ENCODE data around the gene SPATA13. TPM values are rescaled to one million over a fixed set of nuclear protein-coding genes. Genes with fewer than 3 reads are reported as not detected.
A peak's percentile ranks its signal among the peaks of the same experiment; 100 is the strongest.
"Not testable (repeated sequence)": the region's sequence is repeated elsewhere in the genome, so short reads cannot be mapped to it uniquely, and the experiment has no call there.

SPATA13 gene
- total and polyA plus RNA-seq, 7 experiments from 2014 or later, result 62.2 to 104 (median 96.2) TPM

- H3K4me3 Mint-ChIP-seq, result no peak overlapping the region
- peaks cover 0 to 23% (median 12%) of the 10 kb centered on the region in 5 donors for H3K36me3 Mint-ChIP-seq
- intact Hi-C loops (cut with micrococcal nuclease), result loop anchor here (5.0 to 10.0 kb wide), 2 partner anchors 36 to 246 kb away; no protein-coding TSS in a partner anchor
- H3K27ac ChIP-seq (ENCODE audit: low read depth, low read length), result no peak overlapping the region
- no peaks in the 10 kb centered on the region for H3K4me1 ChIP-seq (ENCODE audit: control insufficient read depth in 2 of 2, insufficient read depth in 2 of 2, low read length in 2 of 2)
- CTCF ChIA-PET, result interaction anchor here (0.6 kb wide), 1 partner anchor 75 kb away, joined by 3 read pairs; no protein-coding TSS in a partner anchor
- peak overlapping the region in 1 of 9 donors; percentile 18 for H3K27ac Mint-ChIP-seq
- H3K36me3 ChIP-seq (ENCODE audit: control insufficient read depth in 2 of 3, insufficient read depth in 3 of 3, low read length in 3 of 3), result peaks cover 4 to 29% (median 5%) of the 10 kb centered on the region in 3 experiments
- POLR2A ChIA-PET, result no interaction called here
- H3K27me3 Mint-ChIP-seq, result peaks cover 0 to 4% (median 0%) of the 10 kb centered on the region in 5 donors
- H3K9me3 Mint-ChIP-seq, result peaks cover 0 to 1% (median 0%) of the 10 kb centered on the region in 11 donors
- ATAC-seq, result peak; percentile 28
- no peaks in the 10 kb centered on the region for H3K9me3 ChIP-seq (ENCODE audit: control insufficient read depth in 2 of 3, low read length in 3 of 3)
- H3K4me1 Mint-ChIP-seq, result peaks cover 0 to 5% (median 0%) of the 10 kb centered on the region in 7 donors
- no peak for DNase-seq
- H3K4me3 ChIP-seq (ENCODE audit: low read length), result no peak overlapping the region
- H3K27me3 ChIP-seq (ENCODE audit: control insufficient read depth in 2 of 2, insufficient read depth in 2 of 2, low read length in 2 of 2), result no peaks in the 10 kb centered on the region
Measured at GRCh38 chr13:24308488-24309020, 148.0 kb downstream of the SPATA13 start.

DNA sequence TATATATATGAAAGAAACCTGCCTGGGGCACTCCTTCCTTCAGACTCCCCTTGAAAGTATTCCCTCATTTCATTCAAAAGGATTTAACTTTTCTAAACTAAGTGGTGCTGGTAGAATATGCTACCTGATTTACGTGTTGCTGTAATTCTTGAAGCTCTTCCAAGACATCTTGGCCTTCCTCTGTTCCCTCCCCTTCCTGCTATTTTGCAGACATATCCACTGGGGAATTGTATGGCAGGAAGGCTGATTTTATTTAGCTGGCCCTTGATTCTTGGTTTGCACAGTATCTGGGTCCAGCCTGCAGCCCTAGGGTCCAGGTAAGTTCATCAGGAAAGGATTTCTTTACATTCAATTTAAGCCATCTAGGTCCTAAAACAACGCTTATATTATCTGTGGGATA is 148.8 kb downstream of the SPATA13 start, which contains the start of gene C1QTNF9:
TSS of gene C1QTNF9 (plus strand) at position 281 of the 400 bp plus-strand sequence. CDS start 6,424 bp downstream, outside the sequence.
- peaks cover 0 to 21% (median 5%) of the 10 kb centered on the region in 3 experiments for H3K36me3 ChIP-seq (ENCODE audit: control insufficient read depth in 2 of 3, insufficient read depth in 3 of 3, low read length in 3 of 3)
- H3K27me3 Mint-ChIP-seq; DNase-seq; POLR2A ChIA-PET; H3K4me3 Mint-ChIP-seq; H3K4me1 ChIP-seq (ENCODE audit: control insufficient read depth in 2 of 2, insufficient read depth in 2 of 2, low read length in 2 of 2); H3K27ac ChIP-seq (ENCODE audit: low read depth, low read length); H3K9me3 ChIP-seq (ENCODE audit: control insufficient read depth in 2 of 3, low read length in 3 of 3); H3K27me3 ChIP-seq (ENCODE audit: control insufficient read depth in 2 of 2, insufficient read depth in 2 of 2, low read length in 2 of 2); H3K4me3 ChIP-seq (ENCODE audit: low read length); H3K4me1 Mint-ChIP-seq; H3K9me3 Mint-ChIP-seq; CTCF ChIA-PET; ATAC-seq: not testable (repeated sequence)
- intact Hi-C loops (cut with micrococcal nuclease), result loop anchor here (5.0 to 10.0 kb wide), 2 partner anchors 37 to 246 kb away; no protein-coding TSS in a partner anchor
- H3K36me3 Mint-ChIP-seq, result peaks cover 0 to 20% (median 12%) of the 10 kb centered on the region in 5 donors
- H3K27ac Mint-ChIP-seq, result peak within 1 kb of the TSS in 2 of 9 donors; percentile 18 to 34

DNA sequence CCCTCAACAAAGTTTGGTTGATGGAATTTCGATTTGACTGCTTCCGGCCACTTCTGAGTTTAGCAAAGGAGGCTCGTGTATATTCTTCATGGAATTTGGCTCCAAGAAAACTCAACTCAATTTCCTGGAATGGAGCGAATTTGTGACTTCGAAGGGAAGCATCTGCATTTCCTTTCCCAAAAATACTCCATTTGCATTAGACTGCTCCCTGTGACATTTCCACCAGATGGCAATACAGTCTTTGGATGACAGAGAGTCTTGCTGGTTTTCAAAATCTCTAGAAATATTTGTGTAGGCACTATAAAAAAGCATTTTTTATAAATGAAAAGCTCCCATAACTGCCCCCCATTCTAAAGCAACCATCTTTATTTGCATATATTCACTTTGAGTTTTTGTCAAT is 152.9 kb downstream of the SPATA13 start:
- Mint-ChIP-seq H3K36me3 (no peaks in the 10 kb centered on the region), H3K9me3 (no peaks in the 10 kb centered on the region), H3K27me3 (peaks cover 0 to 11% (median 0%) of the 10 kb centered on the region in 5 donors), H3K4me3 (no peak overlapping the region), H3K27ac (no peak overlapping the region), H3K4me1 (peaks cover 0 to 4% (median 0%) of the 10 kb centered on the region in 7 donors)
- intact Hi-C loops (cut with micrococcal nuclease), result no loop called here
- ChIA-PET POLR2A (no interaction called here), CTCF (interaction anchor here (0.7 kb wide), 1 partner anchor 313 kb away, joined by 3 read pairs; no protein-coding TSS in a partner anchor)
- Histone ChIP-seq H3K4me3 (ENCODE audit: low read length) (no peak overlapping the region), H3K4me1 (ENCODE audit: control insufficient read depth in 2 of 2, insufficient read depth in 2 of 2, low read length in 2 of 2) (no peaks in the 10 kb centered on the region), H3K36me3 (ENCODE audit: control insufficient read depth in 2 of 3, insufficient read depth in 3 of 3, low read length in 3 of 3) (no peaks in the 10 kb centered on the region), H3K27me3 (ENCODE audit: control insufficient read depth in 2 of 2, insufficient read depth in 2 of 2, low read length in 2 of 2) (no peaks in the 10 kb centered on the region), H3K27ac (ENCODE audit: low read depth, low read length) (no peak overlapping the region), H3K9me3 (ENCODE audit: control insufficient read depth in 2 of 3, low read length in 3 of 3) (no peaks in the 10 kb centered on the region)
- DNase-seq (no peak), ATAC-seq (no peak)

DNA sequence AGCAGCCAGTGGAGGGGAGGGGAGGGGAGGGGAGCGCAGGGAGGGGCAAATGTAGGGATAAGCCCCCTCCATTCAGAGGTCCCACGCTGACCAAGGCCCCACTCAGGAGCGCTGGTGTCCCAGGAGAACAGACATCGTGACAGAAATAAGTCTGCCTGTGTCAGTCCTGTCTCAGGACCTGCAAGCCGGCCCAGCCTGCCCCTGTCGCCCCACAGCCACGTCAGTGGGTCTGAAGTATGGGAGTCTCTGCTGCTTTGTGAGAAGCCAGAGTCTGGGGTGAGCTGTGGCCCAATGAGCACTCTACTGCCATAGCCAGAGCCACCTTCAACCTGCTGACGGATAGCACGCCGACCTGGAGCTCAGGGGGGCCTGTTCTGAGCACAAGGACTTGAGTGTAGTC is 157.3 kb downstream of the SPATA13 start:
- H3K27me3 ChIP-seq (ENCODE audit: control insufficient read depth in 2 of 2, insufficient read depth in 2 of 2, low read length in 2 of 2); POLR2A ChIA-PET; H3K4me3 Mint-ChIP-seq; H3K9me3 ChIP-seq (ENCODE audit: control insufficient read depth in 2 of 3, low read length in 3 of 3); H3K36me3 Mint-ChIP-seq; H3K4me1 ChIP-seq (ENCODE audit: control insufficient read depth in 2 of 2, insufficient read depth in 2 of 2, low read length in 2 of 2); CTCF ChIA-PET; H3K9me3 Mint-ChIP-seq; DNase-seq; H3K27ac Mint-ChIP-seq; intact Hi-C loops (cut with micrococcal nuclease); H3K27ac ChIP-seq (ENCODE audit: low read depth, low read length); H3K4me3 ChIP-seq (ENCODE audit: low read length); H3K4me1 Mint-ChIP-seq; H3K36me3 ChIP-seq (ENCODE audit: control insufficient read depth in 2 of 3, insufficient read depth in 3 of 3, low read length in 3 of 3); ATAC-seq: not testable (repeated sequence)
- H3K27me3 Mint-ChIP-seq, result peaks cover 0 to 14% (median 7%) of the 10 kb centered on the region in 5 donors

- H3K4me1 Mint-ChIP-seq; DNase-seq; POLR2A ChIA-PET; ATAC-seq; H3K36me3 Mint-ChIP-seq; H3K9me3 ChIP-seq (ENCODE audit: control insufficient read depth in 2 of 3, low read length in 3 of 3); H3K27ac ChIP-seq (ENCODE audit: low read depth, low read length); CTCF ChIA-PET; H3K4me3 ChIP-seq (ENCODE audit: low read length); H3K27ac Mint-ChIP-seq; H3K4me1 ChIP-seq (ENCODE audit: control insufficient read depth in 2 of 2, insufficient read depth in 2 of 2, low read length in 2 of 2); H3K9me3 Mint-ChIP-seq; H3K27me3 ChIP-seq (ENCODE audit: control insufficient read depth in 2 of 2, insufficient read depth in 2 of 2, low read length in 2 of 2); intact Hi-C loops (cut with micrococcal nuclease); H3K36me3 ChIP-seq (ENCODE audit: control insufficient read depth in 2 of 3, insufficient read depth in 3 of 3, low read length in 3 of 3); H3K4me3 Mint-ChIP-seq: not testable (repeated sequence)
- peaks cover 6 to 15% (median 11%) of the 10 kb centered on the region in 5 donors for H3K27me3 Mint-ChIP-seq
Measured at GRCh38 chr13:24318878-24319277, 158.4 kb downstream of the SPATA13 start.

GRCh38 chr13:24319641-24320040 is 159.1 kb downstream of the SPATA13 start:
- H3K27ac Mint-ChIP-seq; H3K27me3 ChIP-seq (ENCODE audit: control insufficient read depth in 2 of 2, insufficient read depth in 2 of 2, low read length in 2 of 2); CTCF ChIA-PET; H3K36me3 Mint-ChIP-seq; H3K9me3 ChIP-seq (ENCODE audit: control insufficient read depth in 2 of 3, low read length in 3 of 3); H3K4me3 ChIP-seq (ENCODE audit: low read length); intact Hi-C loops (cut with micrococcal nuclease); POLR2A ChIA-PET; H3K36me3 ChIP-seq (ENCODE audit: control insufficient read depth in 2 of 3, insufficient read depth in 3 of 3, low read length in 3 of 3); H3K27ac ChIP-seq (ENCODE audit: low read depth, low read length); H3K4me1 Mint-ChIP-seq; ATAC-seq; H3K4me3 Mint-ChIP-seq; H3K9me3 Mint-ChIP-seq; H3K4me1 ChIP-seq (ENCODE audit: control insufficient read depth in 2 of 2, insufficient read depth in 2 of 2, low read length in 2 of 2); DNase-seq: not testable (repeated sequence)
- peaks cover 8 to 18% (median 13%) of the 10 kb centered on the region in 5 donors for H3K27me3 Mint-ChIP-seq

- H3K9me3 Mint-ChIP-seq; CTCF ChIA-PET; H3K27ac Mint-ChIP-seq; H3K36me3 ChIP-seq (ENCODE audit: control insufficient read depth in 2 of 3, insufficient read depth in 3 of 3, low read length in 3 of 3); DNase-seq; H3K4me3 ChIP-seq (ENCODE audit: low read length); H3K27me3 ChIP-seq (ENCODE audit: control insufficient read depth in 2 of 2, insufficient read depth in 2 of 2, low read length in 2 of 2); H3K4me1 ChIP-seq (ENCODE audit: control insufficient read depth in 2 of 2, insufficient read depth in 2 of 2, low read length in 2 of 2); H3K36me3 Mint-ChIP-seq; H3K4me1 Mint-ChIP-seq; H3K4me3 Mint-ChIP-seq; H3K9me3 ChIP-seq (ENCODE audit: control insufficient read depth in 2 of 3, low read length in 3 of 3); POLR2A ChIA-PET; ATAC-seq; intact Hi-C loops (cut with micrococcal nuclease); H3K27ac ChIP-seq (ENCODE audit: low read depth, low read length): not testable (repeated sequence)
- H3K27me3 Mint-ChIP-seq, result peaks cover 15 to 36% (median 30%) of the 10 kb centered on the region in 5 donors
Measured at GRCh38 chr13:24321416-24321815, 160.9 kb downstream of the SPATA13 start.

All from naive thymus-derived CD4-positive, alpha-beta T cell (primary cell).